Upper lobe of left lung (tissue), 6 donors: ENCODE data around the gene RPL27A. TPM values are rescaled to one million over a fixed set of nuclear protein-coding genes. Genes with fewer than 3 reads are reported as not detected.
A peak's percentile ranks its signal among the peaks of the same experiment; 100 is the strongest.

ENCODE experiments used
- ATAC-seq, 2 donors: fragments of 200-7000 bp; cut with Tn5 transposase; one replicate each; pipeline ENCODE4 v1.9.1; 2022; ENCODE audit warnings: mild to moderate bottlenecking in 2 of 2, moderate library complexity in 2 of 2; ENCODE audit not compliant: low FRiP score in 2 of 2
- DNase-seq, 2 donors: peaks; one replicate each; pipeline ENCODE4 v3.0.0-alpha.2; 2019 to 2020
- H3K27ac ChIP-seq, 4 donors: fragments of 200-600 bp; sonication (generic); one replicate each; pipeline ENCODE4 v1.5.1; 2016 to 2019
- H3K27me3 ChIP-seq, 4 donors: fragments of 200-600 bp; sonication (generic); one replicate each; pipeline ENCODE4 v1.5.1; 2017 to 2019
- H3K36me3 ChIP-seq, 4 donors: fragments of 200-600 bp; sonication (generic); one replicate each; pipeline ENCODE4 v1.5.1; 2016 to 2019
- H3K4me1 ChIP-seq, 4 donors: fragments of 200-600 bp; sonication (generic); one replicate each; pipeline ENCODE4 v1.5.1; 2018 to 2019
- H3K4me3 ChIP-seq, 4 donors: fragments of 200-600 bp; sonication (generic); one replicate each; pipeline ENCODE4 v1.5.1; 2017 to 2019; ENCODE audit warnings: mild to moderate bottlenecking in 2 of 4, moderate library complexity in 1 of 4
- H3K9me3 ChIP-seq, 4 donors: fragments of 200-600 bp; sonication (generic); one replicate each; pipeline ENCODE4 v1.5.1; 2018 to 2019
- CTCF ChIP-seq, 6 experiments: fragments of 450-650 bp in 4 of 6; fragments of 200-600 bp in 2 of 6; sonication (generic) in 2 of 6; IDR thresholded peaks; one replicate each; pipeline ENCODE4 v1.5.1; 2016 to 2019; ENCODE audit warnings: antibody characterized with exemption in 6 of 6
- EP300 ChIP-seq, 4 donors: sonication (generic); formaldehyde crosslinking; IDR thresholded peaks; one replicate each; pipeline ENCODE4 v1.5.1; 2017; ENCODE audit warnings: antibody characterized with exemption in 4 of 4, control low read depth in 2 of 4
- POLR2A ChIP-seq, 4 donors: fragments of 450-650 bp; IDR thresholded peaks; one replicate each; pipeline ENCODE4 v1.5.1; 2016 to 2017; ENCODE audit warnings: antibody characterized with exemption in 4 of 4, mild to moderate bottlenecking in 2 of 4
- POLR2AphosphoS5 ChIP-seq, 2 donors: sonication (generic); formaldehyde crosslinking; IDR thresholded peaks; one replicate each; pipeline ENCODE4 v1.5.1; 2017; ENCODE audit warnings: antibody characterized with exemption in 2 of 2
- WGBS, 2 donors: methylation state at CpG; one replicate each; pipeline ENCODE4 v1.1.5; 2017 to 2018; 5-methylcytosine and 5-hydroxymethylcytosine counted together
- total RNA-seq, 6 donors: library from RNA; depleted of rRNA in 4 of 6; stranded (reverse); fragments of >200 nt in 4 of 6; gene quantifications; one replicate each; pipeline versions ENCODE4 v1.1.0 to v1.2.1, GENCODE V29; 2016 to 2021
- donor health status: DM: no; HTN: no; CAD: no; lungs with moderate emphysema.
- donor health status: DM: no; HTN: yes; CAD: no; lungs with severe emphysema.

Gene RPL27A
- total RNA-seq, 6 donors from 2014 or later = 652 to 1,317 (median 861) TPM

- no peak for ATAC-seq
- WGBS, 2 donors = 80 to 92% methylated on average over 1 of the region's 1 CpG
- Histone ChIP-seq H3K36me3 (peaks cover 0 to 3% (median under 1%) of the 10 kb centered on the region in 4 donors), H3K27me3 (no peaks in the 10 kb centered on the region), H3K27ac (no peak overlapping the region), H3K4me1 (peaks cover 8 to 16% (median 14%) of the 10 kb centered on the region in 4 donors), H3K9me3 (no peaks in the 10 kb centered on the region), H3K4me3 (no peak overlapping the region)
- no peak for DNase-seq
- TF ChIP-seq EP300 (IDR thresholded peaks at IDR 0.05) (no peak), POLR2AphosphoS5 (IDR thresholded peaks at IDR 0.05) (no peak), CTCF (IDR thresholded peaks at IDR 0.05) (no peak), POLR2A (IDR thresholded peaks at IDR 0.05) (no peak)
Observed at GRCh38 chr11:8679006-8679405, 3.6 kb upstream of the RPL27A start.

- ATAC-seq (no peak), DNase-seq (no peak)
- peak overlapping the region; percentile 55 to 95 (median 76) for H3K4me3 ChIP-seq
- peaks cover 18 to 23% (median 20%) of the 10 kb centered on the region in 4 donors for H3K4me1 ChIP-seq
- H3K27ac ChIP-seq = peak overlapping the region; percentile 87 to 97 (median 94)
- TF ChIP-seq CTCF (IDR thresholded peaks at IDR 0.05) = no peak
- no peak for TF ChIP-seq EP300 (IDR thresholded peaks at IDR 0.05)
- no peak for TF ChIP-seq POLR2AphosphoS5 (IDR thresholded peaks at IDR 0.05)
- TF ChIP-seq POLR2A (IDR thresholded peaks at IDR 0.05) = no peak
- no peaks in the 10 kb centered on the region for H3K9me3 ChIP-seq
- H3K36me3 ChIP-seq = peaks cover 13 to 32% (median 23%) of the 10 kb centered on the region in 4 donors
- no peaks in the 10 kb centered on the region for H3K27me3 ChIP-seq
- WGBS, 2 donors = 25 to 31% methylated on average over 14 of the region's 14 CpGs
Observed at GRCh38 chr11:8681837-8682302, 722 bp upstream of the RPL27A start.

- peak overlapping the region; percentile 87 to 97 (median 94) for H3K27ac ChIP-seq
- peak overlapping the region; percentile 55 to 95 (median 76) for H3K4me3 ChIP-seq
- ATAC-seq (peak in 1 of 2 donors; percentile 20), DNase-seq (peak in 1 of 2 donors; percentile 33)
- TF ChIP-seq POLR2A (IDR thresholded peaks at IDR 0.05) = no peak
- TF ChIP-seq EP300 (IDR thresholded peaks at IDR 0.05) = no peak
- TF ChIP-seq POLR2AphosphoS5 (IDR thresholded peaks at IDR 0.05) = no peak
- TF ChIP-seq CTCF (IDR thresholded peaks at IDR 0.05) = no peak
- peaks cover 27 to 32% (median 30%) of the 10 kb centered on the region in 4 donors for H3K4me1 ChIP-seq
- H3K9me3 ChIP-seq = no peaks in the 10 kb centered on the region
- peaks cover 13 to 37% (median 23%) of the 10 kb centered on the region in 4 donors for H3K36me3 ChIP-seq
- WGBS, 2 donors = 5 to 10% methylated on average over 18 to 27 of the region's 27 CpGs
- H3K27me3 ChIP-seq = no peaks in the 10 kb centered on the region
Observed at GRCh38 chr11:8683115-8683807, 669 bp downstream of the RPL27A start.

GRCh38 chr11:8684600-8685290 lies 2.2 kb downstream of the RPL27A start:
- Histone ChIP-seq H3K4me1 (peaks cover 33 to 41% (median 39%) of the 10 kb centered on the region in 4 donors), H3K4me3 (peak overlapping the region in 1 of 4 donors; percentile 55), H3K27ac (peak overlapping the region in 1 of 4 donors; percentile 4), H3K36me3 (peaks cover 13 to 37% (median 23%) of the 10 kb centered on the region in 4 donors), H3K27me3 (no peaks in the 10 kb centered on the region), H3K9me3 (no peaks in the 10 kb centered on the region)
- no peak for TF ChIP-seq POLR2AphosphoS5 (IDR thresholded peaks at IDR 0.05)
- TF ChIP-seq EP300 (IDR thresholded peaks at IDR 0.05) = no peak
- WGBS, 2 donors = 81 to 90% methylated on average over 6 of the region's 6 CpGs
- DNase-seq (no peak), ATAC-seq (no peak)

GRCh38 chr11:8685306-8685705 lies 2.7 kb downstream of the RPL27A start:
- DNase-seq (no peak), ATAC-seq (no peak)
- TF ChIP-seq POLR2A (IDR thresholded peaks at IDR 0.05) = no peak
- no peak for TF ChIP-seq POLR2AphosphoS5 (IDR thresholded peaks at IDR 0.05)
- no peak for TF ChIP-seq EP300 (IDR thresholded peaks at IDR 0.05)
- TF ChIP-seq CTCF (IDR thresholded peaks at IDR 0.05) = no peak
- no peaks in the 10 kb centered on the region for H3K9me3 ChIP-seq
- peaks cover 13 to 37% (median 24%) of the 10 kb centered on the region in 4 donors for H3K36me3 ChIP-seq
- no peaks in the 10 kb centered on the region for H3K27me3 ChIP-seq
- H3K27ac ChIP-seq = peak overlapping the region in 1 of 4 donors; percentile 4
- H3K4me1 ChIP-seq = peaks cover 33 to 42% (median 39%) of the 10 kb centered on the region in 4 donors
- WGBS, 2 donors = 78 to 87% methylated on average over 7 of the region's 7 CpGs
- H3K4me3 ChIP-seq = no peak overlapping the region
